ENCODE measurements around the gene P2RX6. TPM values are rescaled to one million over a fixed set of nuclear protein-coding genes. Genes with fewer than 3 reads are reported as not detected.
"Not testable (repeated sequence)": the region's sequence is repeated elsewhere in the genome, so short reads cannot be mapped to it uniquely, and the experiment has no call there.

The P2RX6 gene
- total and polyA plus RNA-seq, 2 donors, result 0.66 to 0.87 TPM

GRCh38 chr22:21009208-21009607, 5.8 kb upstream of the P2RX6 start:
- H3K9me3 ChIP-seq (ENCODE audit: control insufficient read depth in 2 of 2, insufficient read depth in 1 of 2, low read length in 1 of 2); H3K36me3 ChIP-seq (ENCODE audit: control insufficient read depth in 2 of 2, insufficient read depth in 2 of 2, low read length in 1 of 2); H3K27ac ChIP-seq (ENCODE audit: low read depth in 1 of 2, low read length in 1 of 2); H3K4me1 ChIP-seq (ENCODE audit: control insufficient read depth in 2 of 2, insufficient read depth in 2 of 2, low read length in 2 of 2); H3K4me3 ChIP-seq (ENCODE audit: low read length in 2 of 2); DNase-seq (ENCODE audit: low read depth in 6 of 9, low spot score in 9 of 9): not testable (repeated sequence)
- H3K27me3 ChIP-seq (ENCODE audit: control insufficient read depth in 2 of 2, insufficient read depth in 1 of 2, low read length in 1 of 2), result peaks cover 0 to 21% of the 10 kb centered on the region in 2 donors
- 93% methylated on average over 13 of the region's 13 CpGs for WGBS

- H3K4me1 ChIP-seq (ENCODE audit: control insufficient read depth in 2 of 2, insufficient read depth in 2 of 2, low read length in 2 of 2), result peaks cover 9 to 12% of the 10 kb centered on the region in 2 donors
- H3K9me3 ChIP-seq (ENCODE audit: control insufficient read depth in 2 of 2, insufficient read depth in 1 of 2, low read length in 1 of 2), result no peaks in the 10 kb centered on the region
- no peak overlapping the region for H3K4me3 ChIP-seq (ENCODE audit: low read length in 2 of 2)
- H3K36me3 ChIP-seq (ENCODE audit: control insufficient read depth in 2 of 2, insufficient read depth in 2 of 2, low read length in 1 of 2), result no peaks in the 10 kb centered on the region
- peaks cover 0 to 27% of the 10 kb centered on the region in 2 donors for H3K27me3 ChIP-seq (ENCODE audit: control insufficient read depth in 2 of 2, insufficient read depth in 1 of 2, low read length in 1 of 2)
- no peak overlapping the region for H3K27ac ChIP-seq (ENCODE audit: low read depth in 1 of 2, low read length in 1 of 2)
- peak in 7 of 9 donors; percentile 43 to 79 (median 62) for DNase-seq (ENCODE audit: low read depth in 6 of 9, low spot score in 9 of 9)
- 77% methylated on average over 10 of the region's 10 CpGs for WGBS
Measured at GRCh38 chr22:21009638-21010425, 5.1 kb upstream of the P2RX6 start.

- Histone ChIP-seq H3K27ac (ENCODE audit: low read depth in 1 of 2, low read length in 1 of 2) (no peak overlapping the region), H3K36me3 (ENCODE audit: control insufficient read depth in 2 of 2, insufficient read depth in 2 of 2, low read length in 1 of 2) (no peaks in the 10 kb centered on the region), H3K4me3 (ENCODE audit: low read length in 2 of 2) (no peak overlapping the region), H3K27me3 (ENCODE audit: control insufficient read depth in 2 of 2, insufficient read depth in 1 of 2, low read length in 1 of 2) (peaks cover 0 to 33% of the 10 kb centered on the region in 2 donors), H3K4me1 (ENCODE audit: control insufficient read depth in 2 of 2, insufficient read depth in 2 of 2, low read length in 2 of 2) (peaks cover 11 to 17% of the 10 kb centered on the region in 2 donors), H3K9me3 (ENCODE audit: control insufficient read depth in 2 of 2, insufficient read depth in 1 of 2, low read length in 1 of 2) (no peaks in the 10 kb centered on the region)
- WGBS, result 91% methylated on average over 3 of the region's 3 CpGs
- no peak for DNase-seq (ENCODE audit: low read depth in 6 of 9, low spot score in 9 of 9)
Measured at GRCh38 chr22:21010426-21011113, 4.4 kb upstream of the P2RX6 start.

- WGBS, result 89% methylated on average over 14 of the region's 14 CpGs
- H3K4me3 ChIP-seq (ENCODE audit: low read length in 2 of 2), result no peak overlapping the region
- no peak overlapping the region for H3K27ac ChIP-seq (ENCODE audit: low read depth in 1 of 2, low read length in 1 of 2)
- H3K9me3 ChIP-seq (ENCODE audit: control insufficient read depth in 2 of 2, insufficient read depth in 1 of 2, low read length in 1 of 2), result no peaks in the 10 kb centered on the region
- no peak for DNase-seq (ENCODE audit: low read depth in 6 of 9, low spot score in 9 of 9)
- peaks cover 0 to 43% of the 10 kb centered on the region in 2 donors for H3K27me3 ChIP-seq (ENCODE audit: control insufficient read depth in 2 of 2, insufficient read depth in 1 of 2, low read length in 1 of 2)
- H3K4me1 ChIP-seq (ENCODE audit: control insufficient read depth in 2 of 2, insufficient read depth in 2 of 2, low read length in 2 of 2), result peaks cover 11 to 17% of the 10 kb centered on the region in 2 donors
- H3K36me3 ChIP-seq (ENCODE audit: control insufficient read depth in 2 of 2, insufficient read depth in 2 of 2, low read length in 1 of 2), result no peaks in the 10 kb centered on the region
Measured at GRCh38 chr22:21012446-21013407, 2.2 kb upstream of the P2RX6 start.

GRCh38 chr22:21013657-21014201, 1.2 kb upstream of the P2RX6 start:
- peaks cover 11 to 17% of the 10 kb centered on the region in 2 donors for H3K4me1 ChIP-seq (ENCODE audit: control insufficient read depth in 2 of 2, insufficient read depth in 2 of 2, low read length in 2 of 2)
- DNase-seq (ENCODE audit: low read depth in 6 of 9, low spot score in 9 of 9), result no peak
- WGBS, result 22% methylated on average over 24 of the region's 24 CpGs
- H3K27me3 ChIP-seq (ENCODE audit: control insufficient read depth in 2 of 2, insufficient read depth in 1 of 2, low read length in 1 of 2), result peaks cover 0 to 43% of the 10 kb centered on the region in 2 donors
- peak overlapping the region; percentile 5 to 24 for H3K4me3 ChIP-seq (ENCODE audit: low read length in 2 of 2)
- H3K9me3 ChIP-seq (ENCODE audit: control insufficient read depth in 2 of 2, insufficient read depth in 1 of 2, low read length in 1 of 2), result no peaks in the 10 kb centered on the region
- no peak overlapping the region for H3K27ac ChIP-seq (ENCODE audit: low read depth in 1 of 2, low read length in 1 of 2)
- no peaks in the 10 kb centered on the region for H3K36me3 ChIP-seq (ENCODE audit: control insufficient read depth in 2 of 2, insufficient read depth in 2 of 2, low read length in 1 of 2)

- Histone ChIP-seq H3K27me3 (ENCODE audit: control insufficient read depth in 2 of 2, insufficient read depth in 1 of 2, low read length in 1 of 2) (peaks cover 0 to 43% of the 10 kb centered on the region in 2 donors), H3K9me3 (ENCODE audit: control insufficient read depth in 2 of 2, insufficient read depth in 1 of 2, low read length in 1 of 2) (no peaks in the 10 kb centered on the region), H3K4me1 (ENCODE audit: control insufficient read depth in 2 of 2, insufficient read depth in 2 of 2, low read length in 2 of 2) (peaks cover 11 to 17% of the 10 kb centered on the region in 2 donors), H3K4me3 (ENCODE audit: low read length in 2 of 2) (peak overlapping the region; percentile 5 to 24), H3K27ac (ENCODE audit: low read depth in 1 of 2, low read length in 1 of 2) (no peak overlapping the region), H3K36me3 (ENCODE audit: control insufficient read depth in 2 of 2, insufficient read depth in 2 of 2, low read length in 1 of 2) (no peaks in the 10 kb centered on the region)
- WGBS, result 3% methylated on average over 40 of the region's 40 CpGs
- peak in 7 of 9 donors; percentile 24 to 68 (median 38) for DNase-seq (ENCODE audit: low read depth in 6 of 9, low spot score in 9 of 9)
Measured at GRCh38 chr22:21014202-21014725, 701 bp upstream of the P2RX6 start.

GRCh38 chr22:21015466-21016006, 571 bp downstream of the P2RX6 start:
- Histone ChIP-seq H3K4me1 (ENCODE audit: control insufficient read depth in 2 of 2, insufficient read depth in 2 of 2, low read length in 2 of 2) (peaks cover 11 to 17% of the 10 kb centered on the region in 2 donors), H3K36me3 (ENCODE audit: control insufficient read depth in 2 of 2, insufficient read depth in 2 of 2, low read length in 1 of 2) (no peaks in the 10 kb centered on the region), H3K27ac (ENCODE audit: low read depth in 1 of 2, low read length in 1 of 2) (no peak overlapping the region), H3K9me3 (ENCODE audit: control insufficient read depth in 2 of 2, insufficient read depth in 1 of 2, low read length in 1 of 2) (no peaks in the 10 kb centered on the region), H3K27me3 (ENCODE audit: control insufficient read depth in 2 of 2, insufficient read depth in 1 of 2, low read length in 1 of 2) (peaks cover 0 to 43% of the 10 kb centered on the region in 2 donors), H3K4me3 (ENCODE audit: low read length in 2 of 2) (no peak overlapping the region)
- DNase-seq (ENCODE audit: low read depth in 6 of 9, low spot score in 9 of 9), result no peak
- WGBS, result 85% methylated on average over 10 of the region's 10 CpGs
